Measurements from ENCODE around the gene PGBD5.
A peak's percentile ranks its signal among the peaks of the same experiment; 100 is the strongest.
"Not testable (repeated sequence)": the region's sequence is repeated elsewhere in the genome, so short reads cannot be mapped to it uniquely, and the experiment has no call there.

PGBD5 gene, protein sequence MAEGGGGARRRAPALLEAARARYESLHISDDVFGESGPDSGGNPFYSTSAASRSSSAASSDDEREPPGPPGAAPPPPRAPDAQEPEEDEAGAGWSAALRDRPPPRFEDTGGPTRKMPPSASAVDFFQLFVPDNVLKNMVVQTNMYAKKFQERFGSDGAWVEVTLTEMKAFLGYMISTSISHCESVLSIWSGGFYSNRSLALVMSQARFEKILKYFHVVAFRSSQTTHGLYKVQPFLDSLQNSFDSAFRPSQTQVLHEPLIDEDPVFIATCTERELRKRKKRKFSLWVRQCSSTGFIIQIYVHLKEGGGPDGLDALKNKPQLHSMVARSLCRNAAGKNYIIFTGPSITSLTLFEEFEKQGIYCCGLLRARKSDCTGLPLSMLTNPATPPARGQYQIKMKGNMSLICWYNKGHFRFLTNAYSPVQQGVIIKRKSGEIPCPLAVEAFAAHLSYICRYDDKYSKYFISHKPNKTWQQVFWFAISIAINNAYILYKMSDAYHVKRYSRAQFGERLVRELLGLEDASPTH

DNA sequence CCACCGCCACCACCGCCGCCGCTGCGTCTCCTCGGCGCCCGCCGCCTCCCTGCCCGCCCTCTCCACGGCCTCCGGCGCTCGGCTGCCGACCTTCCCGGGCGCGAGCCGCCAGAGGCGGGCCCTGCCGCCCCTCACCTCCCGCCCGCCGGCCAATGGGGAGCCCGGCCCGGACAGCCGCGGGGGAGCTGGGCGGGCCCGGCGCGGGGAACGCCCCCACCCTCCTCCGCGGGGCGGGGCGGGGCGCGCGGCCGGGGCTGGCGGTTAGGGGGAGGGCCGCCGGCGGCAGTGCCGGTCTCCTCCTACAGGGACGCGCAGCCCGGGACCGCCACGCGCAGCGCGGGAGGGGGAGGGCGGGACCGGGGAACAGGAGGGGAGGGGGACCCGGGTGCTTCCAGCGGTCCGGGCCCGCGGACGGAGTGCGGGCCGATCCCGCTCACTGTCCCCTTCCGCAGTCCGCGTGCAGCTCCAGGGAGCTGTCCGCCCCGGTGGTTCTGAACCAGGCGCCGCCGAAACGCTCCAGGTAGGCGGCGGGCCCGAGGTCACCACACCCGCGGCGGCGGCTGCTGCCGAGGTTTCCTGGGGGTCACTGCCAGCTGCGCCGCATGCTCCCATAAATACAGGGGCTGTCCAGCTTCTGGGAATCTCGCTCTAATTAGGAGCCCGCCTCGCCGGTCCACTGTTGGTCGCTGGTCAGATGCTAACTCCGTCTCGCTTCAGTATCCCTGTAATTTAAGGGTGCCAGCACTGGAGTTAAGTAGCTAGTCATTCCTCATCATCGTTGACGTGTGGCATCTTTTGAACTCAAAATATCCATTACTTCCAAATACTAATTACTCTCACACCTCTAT is at the start of gene PGBD5:
Gene PGBD5 (minus strand): TSS at position 87 of the 848 bp plus-strand sequence. CDS start 404 bp downstream, outside the sequence.
- peak; percentile 90 for ATAC-seq
- 0 out of 2 replicates have a peak, but pooled peaks have one; percentile 17 for TF ChIP-seq ZFP3 (CRISPR knock-in tag; IDR thresholded peaks at IDR 0.05)
- no peak for TF ChIP-seq PPARA (CRISPR knock-in tag; IDR thresholded peaks at IDR 0.05; ENCODE audit: borderline replicate concordance)
- peak; percentile 27; the same call in 1 of the 2 replicates for TF ChIP-seq CSDC2 (CRISPR knock-in tag; IDR thresholded peaks at IDR 0.05)
- TF ChIP-seq ZFP30 (CRISPR knock-in tag; IDR thresholded peaks at IDR 0.05) = no peak
- TF ChIP-seq, protein P1, sequence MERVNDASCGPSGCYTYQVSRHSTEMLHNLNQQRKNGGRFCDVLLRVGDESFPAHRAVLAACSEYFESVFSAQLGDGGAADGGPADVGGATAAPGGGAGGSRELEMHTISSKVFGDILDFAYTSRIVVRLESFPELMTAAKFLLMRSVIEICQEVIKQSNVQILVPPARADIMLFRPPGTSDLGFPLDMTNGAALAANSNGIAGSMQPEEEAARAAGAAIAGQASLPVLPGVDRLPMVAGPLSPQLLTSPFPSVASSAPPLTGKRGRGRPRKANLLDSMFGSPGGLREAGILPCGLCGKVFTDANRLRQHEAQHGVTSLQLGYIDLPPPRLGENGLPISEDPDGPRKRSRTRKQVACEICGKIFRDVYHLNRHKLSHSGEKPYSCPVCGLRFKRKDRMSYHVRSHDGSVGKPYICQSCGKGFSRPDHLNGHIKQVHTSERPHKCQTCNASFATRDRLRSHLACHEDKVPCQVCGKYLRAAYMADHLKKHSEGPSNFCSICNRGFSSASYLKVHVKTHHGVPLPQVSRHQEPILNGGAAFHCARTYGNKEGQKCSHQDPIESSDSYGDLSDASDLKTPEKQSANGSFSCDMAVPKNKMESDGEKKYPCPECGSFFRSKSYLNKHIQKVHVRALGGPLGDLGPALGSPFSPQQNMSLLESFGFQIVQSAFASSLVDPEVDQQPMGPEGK (CRISPR knock-in tag; IDR thresholded peaks at IDR 0.05; ENCODE audit: borderline replicate concordance) = no peak

DNA sequence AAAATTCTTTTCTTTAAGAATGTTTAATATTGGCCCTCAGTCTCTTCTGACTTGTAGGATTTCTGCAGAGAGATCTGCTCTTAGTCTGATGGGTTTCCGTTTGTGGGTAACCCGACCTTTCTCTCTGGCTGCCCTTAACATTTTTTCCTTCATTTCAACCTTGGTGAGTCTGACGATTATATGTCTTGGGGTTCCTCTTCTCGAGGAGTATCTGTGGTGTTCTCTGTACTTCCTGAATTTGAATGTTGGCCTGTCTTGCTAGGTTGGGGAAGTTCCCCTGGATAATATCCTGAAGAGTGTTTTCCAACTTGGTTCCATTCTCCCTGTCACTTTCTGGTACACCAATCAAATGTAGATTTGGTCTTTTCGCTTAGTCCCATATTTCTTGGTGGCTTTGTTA is 48.8 kb upstream of the PGBD5 start:
- ATAC-seq = not testable (repeated sequence)

DNA sequence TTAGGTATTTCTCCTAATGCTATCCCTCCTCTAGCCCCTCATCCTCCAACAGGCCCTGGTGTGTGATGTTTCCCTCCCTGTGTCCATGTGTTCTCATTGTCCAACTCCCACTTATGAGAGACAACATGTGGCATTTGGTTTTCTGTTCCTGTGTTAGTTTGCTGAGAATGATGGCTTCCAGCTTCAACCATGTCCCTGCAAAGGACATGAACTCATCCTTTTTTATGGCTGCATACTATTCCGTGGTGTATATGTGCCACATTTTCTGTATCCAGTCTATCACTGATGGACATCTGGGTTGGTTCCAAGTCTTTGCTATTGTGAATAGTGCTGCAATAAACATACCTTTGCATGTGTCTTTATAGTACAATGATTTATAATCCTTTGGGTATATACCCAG is 44.6 kb upstream of the PGBD5 start:
- ATAC-seq = not testable (repeated sequence)

DNA sequence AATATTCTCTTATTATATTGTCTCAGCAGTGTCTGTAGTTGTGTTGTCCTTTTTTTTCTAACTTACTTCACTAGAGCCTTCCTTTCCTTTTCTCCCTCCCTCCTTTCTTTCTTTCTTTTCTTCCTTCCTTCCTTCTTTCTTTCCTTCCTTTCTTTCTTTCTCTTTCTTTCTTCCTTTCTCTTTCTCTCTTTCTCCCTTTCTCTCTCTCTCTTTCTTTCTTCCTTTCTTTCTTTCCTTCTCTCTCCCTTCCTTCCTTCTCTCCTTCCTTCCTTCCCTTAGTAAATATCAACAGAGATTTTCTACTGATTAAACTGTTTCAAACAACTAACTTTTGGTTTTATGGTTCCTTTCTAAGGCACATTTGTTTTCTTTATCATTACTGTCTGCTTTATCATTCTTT is 43.1 kb upstream of the PGBD5 start:
- ATAC-seq = no peak
- TF ChIP-seq, protein P2, sequence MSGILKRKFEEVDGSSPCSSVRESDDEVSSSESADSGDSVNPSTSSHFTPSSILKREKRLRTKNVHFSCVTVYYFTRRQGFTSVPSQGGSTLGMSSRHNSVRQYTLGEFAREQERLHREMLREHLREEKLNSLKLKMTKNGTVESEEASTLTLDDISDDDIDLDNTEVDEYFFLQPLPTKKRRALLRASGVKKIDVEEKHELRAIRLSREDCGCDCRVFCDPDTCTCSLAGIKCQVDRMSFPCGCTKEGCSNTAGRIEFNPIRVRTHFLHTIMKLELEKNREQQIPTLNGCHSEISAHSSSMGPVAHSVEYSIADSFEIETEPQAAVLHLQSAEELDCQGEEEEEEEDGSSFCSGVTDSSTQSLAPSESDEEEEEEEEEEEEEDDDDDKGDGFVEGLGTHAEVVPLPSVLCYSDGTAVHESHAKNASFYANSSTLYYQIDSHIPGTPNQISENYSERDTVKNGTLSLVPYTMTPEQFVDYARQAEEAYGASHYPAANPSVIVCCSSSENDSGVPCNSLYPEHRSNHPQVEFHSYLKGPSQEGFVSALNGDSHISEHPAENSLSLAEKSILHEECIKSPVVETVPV (CRISPR knock-in tag; IDR thresholded peaks at IDR 0.05) = no peak
- TF ChIP-seq, protein P3, sequence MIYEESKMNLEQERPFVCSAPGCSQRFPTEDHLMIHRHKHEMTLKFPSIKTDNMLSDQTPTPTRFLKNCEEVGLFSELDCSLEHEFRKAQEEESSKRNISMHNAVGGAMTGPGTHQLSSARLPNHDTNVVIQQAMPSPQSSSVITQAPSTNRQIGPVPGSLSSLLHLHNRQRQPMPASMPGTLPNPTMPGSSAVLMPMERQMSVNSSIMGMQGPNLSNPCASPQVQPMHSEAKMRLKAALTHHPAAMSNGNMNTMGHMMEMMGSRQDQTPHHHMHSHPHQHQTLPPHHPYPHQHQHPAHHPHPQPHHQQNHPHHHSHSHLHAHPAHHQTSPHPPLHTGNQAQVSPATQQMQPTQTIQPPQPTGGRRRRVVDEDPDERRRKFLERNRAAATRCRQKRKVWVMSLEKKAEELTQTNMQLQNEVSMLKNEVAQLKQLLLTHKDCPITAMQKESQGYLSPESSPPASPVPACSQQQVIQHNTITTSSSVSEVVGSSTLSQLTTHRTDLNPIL (CRISPR knock-in tag; IDR thresholded peaks at IDR 0.05; ENCODE audit: low read depth) = no peak
- no peak for TF ChIP-seq ZNF565 (CRISPR knock-in tag; conservative IDR thresholded peaks at IDR 0.05; ENCODE audit: low read depth)
- TF ChIP-seq, protein P1 (CRISPR knock-in tag; IDR thresholded peaks at IDR 0.05; ENCODE audit: borderline replicate concordance) = no peak
- no peak for TF ChIP-seq ZFP3 (CRISPR knock-in tag; IDR thresholded peaks at IDR 0.05)

DNA sequence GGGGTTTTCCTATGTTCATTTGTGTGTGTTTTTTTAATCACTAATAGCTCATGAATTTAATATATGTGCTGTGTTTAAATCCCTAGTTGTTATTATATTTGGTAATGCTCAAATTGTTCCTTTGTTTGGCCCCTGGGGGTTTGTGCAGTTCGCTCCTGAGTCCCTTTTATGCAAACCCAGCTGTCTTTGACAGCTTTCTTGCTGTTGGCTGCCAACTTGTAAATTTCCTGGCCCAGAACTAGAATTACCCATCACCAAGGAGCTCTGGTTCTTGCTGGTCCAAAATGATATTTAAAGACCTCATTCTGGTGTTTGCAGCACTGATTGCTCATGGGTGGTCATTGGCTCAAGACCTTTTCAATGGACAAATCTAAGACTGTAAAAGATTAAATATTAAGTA is 39.6 kb upstream of the PGBD5 start:
- no peak for ATAC-seq
- no peak for TF ChIP-seq ZC3H10 (CRISPR knock-in tag; IDR thresholded peaks at IDR 0.05)
- TF ChIP-seq, protein P4, sequence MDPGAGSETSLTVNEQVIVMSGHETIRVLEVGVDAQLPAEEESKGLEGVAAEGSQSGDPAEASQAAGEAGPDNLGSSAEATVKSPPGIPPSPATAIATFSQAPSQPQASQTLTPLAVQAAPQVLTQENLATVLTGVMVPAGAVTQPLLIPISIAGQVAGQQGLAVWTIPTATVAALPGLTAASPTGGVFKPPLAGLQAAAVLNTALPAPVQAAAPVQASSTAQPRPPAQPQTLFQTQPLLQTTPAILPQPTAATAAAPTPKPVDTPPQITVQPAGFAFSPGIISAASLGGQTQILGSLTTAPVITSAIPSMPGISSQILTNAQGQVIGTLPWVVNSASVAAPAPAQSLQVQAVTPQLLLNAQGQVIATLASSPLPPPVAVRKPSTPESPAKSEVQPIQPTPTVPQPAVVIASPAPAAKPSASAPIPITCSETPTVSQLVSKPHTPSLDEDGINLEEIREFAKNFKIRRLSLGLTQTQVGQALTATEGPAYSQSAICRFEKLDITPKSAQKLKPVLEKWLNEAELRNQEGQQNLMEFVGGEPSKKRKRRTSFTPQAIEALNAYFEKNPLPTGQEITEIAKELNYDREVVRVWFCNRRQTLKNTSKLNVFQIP (CRISPR knock-in tag; IDR thresholded peaks at IDR 0.05; ENCODE audit: borderline replicate concordance, low read depth) = no peak
- TF ChIP-seq ISL1 (CRISPR knock-in tag; IDR thresholded peaks at IDR 0.05) = no peak
- no peak for TF ChIP-seq ESRRG (CRISPR knock-in tag; IDR thresholded peaks at IDR 0.05)
- no peak for TF ChIP-seq ZFP30 (CRISPR knock-in tag; IDR thresholded peaks at IDR 0.05)
- TF ChIP-seq TCF4 (CRISPR knock-in tag; IDR thresholded peaks at IDR 0.05; ENCODE audit: borderline replicate concordance) = no peak
- TF ChIP-seq, protein P2 (CRISPR knock-in tag; IDR thresholded peaks at IDR 0.05) = no peak
- TF ChIP-seq ZNF70 (CRISPR knock-in tag; IDR thresholded peaks at IDR 0.05) = no peak
- no peak for TF ChIP-seq ARNTL (CRISPR knock-in tag; IDR thresholded peaks at IDR 0.05; ENCODE audit: borderline replicate concordance, low read depth)
- no peak for TF ChIP-seq ZFP3 (CRISPR knock-in tag; IDR thresholded peaks at IDR 0.05)
- no peak for TF ChIP-seq OSR1 (CRISPR knock-in tag; IDR thresholded peaks at IDR 0.05)
- no peak for TF ChIP-seq PPARA (CRISPR knock-in tag; IDR thresholded peaks at IDR 0.05; ENCODE audit: borderline replicate concordance)
- TF ChIP-seq, protein P3 (CRISPR knock-in tag; IDR thresholded peaks at IDR 0.05; ENCODE audit: low read depth) = no peak
- no peak for TF ChIP-seq BACH2 (CRISPR knock-in tag; IDR thresholded peaks at IDR 0.05; ENCODE audit: borderline replicate concordance)
- no peak for TF ChIP-seq RARB (CRISPR knock-in tag; IDR thresholded peaks at IDR 0.05)
- no peak for TF ChIP-seq ZNF565 (CRISPR knock-in tag; conservative IDR thresholded peaks at IDR 0.05; ENCODE audit: low read depth)

All from SK-N-SH treated with all-trans-retinoic acid at 6 μM for 48 hours (cell line).